ENCODE measurements around the gene NLRP9.
"Not testable (repeated sequence)": the region's sequence is repeated elsewhere in the genome, so short reads cannot be mapped to it uniquely, and the experiment has no call there.

Gene NLRP9

DNA sequence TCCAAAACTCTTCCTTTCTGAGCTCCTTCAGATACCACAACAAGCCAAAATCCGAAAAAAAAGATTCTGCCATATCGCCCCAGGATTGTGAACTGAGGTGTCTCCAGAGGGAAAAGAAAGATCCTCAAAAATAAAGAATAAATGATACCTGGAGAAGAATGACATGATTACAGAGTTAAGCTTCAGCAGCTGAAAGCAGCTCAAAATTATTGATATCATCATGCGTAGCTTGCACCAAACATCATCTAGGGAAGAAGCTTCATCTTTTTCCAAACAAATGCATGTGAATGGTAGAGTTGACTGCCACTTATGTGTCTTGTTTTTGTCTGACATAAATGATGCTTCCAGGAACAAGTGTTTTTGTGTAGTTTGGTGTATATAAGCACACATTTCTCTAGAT lies at the start of gene NLRP9:
Gene NLRP9 (minus strand): TSS at position 101 of the 400 bp plus-strand sequence. CDS start 28 bp downstream, at position 73.
- no peak for DNase-seq (ENCODE audit: low read depth)

DNA sequence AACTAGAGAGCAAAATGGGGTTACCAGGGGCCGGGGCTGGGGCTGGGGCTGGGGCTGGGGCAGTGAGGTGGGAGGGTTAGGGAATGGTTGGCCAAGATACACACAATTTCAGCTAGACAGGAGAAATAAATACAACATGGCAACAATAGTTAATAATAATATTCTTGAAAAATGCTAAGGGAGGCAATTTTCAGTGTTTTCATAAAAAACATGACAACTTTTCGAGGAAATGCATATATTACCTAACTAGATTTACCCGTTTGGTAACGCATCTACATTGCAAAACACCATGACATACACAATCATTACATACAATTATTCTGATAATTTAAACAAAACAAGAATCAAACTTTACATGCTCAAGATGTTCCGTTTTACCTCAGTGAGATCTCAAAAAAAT lies 42.9 kb upstream of the NLRP9 start:
- DNase-seq (ENCODE audit: low read depth), result no peak

DNA sequence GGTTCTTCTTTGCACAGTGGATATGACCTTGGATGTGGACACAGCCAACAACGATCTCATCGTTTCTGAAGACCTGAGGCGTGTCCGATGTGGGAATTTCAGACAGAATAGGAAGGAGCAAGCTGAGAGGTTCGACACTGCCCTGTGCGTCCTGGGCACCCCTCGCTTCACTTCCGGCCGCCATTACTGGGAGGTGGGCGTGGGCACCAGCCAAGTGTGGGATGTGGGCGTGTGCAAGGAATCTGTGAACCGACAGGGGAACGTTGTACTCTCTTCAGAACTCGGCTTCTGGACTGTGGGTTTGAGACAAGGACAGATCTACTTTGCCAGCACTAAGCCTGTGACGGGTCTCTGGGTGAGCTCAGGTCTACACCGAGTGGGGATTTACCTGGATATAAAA lies 40.1 kb upstream of the NLRP9 start:
- DNase-seq (ENCODE audit: low read depth), result no peak

DNA sequence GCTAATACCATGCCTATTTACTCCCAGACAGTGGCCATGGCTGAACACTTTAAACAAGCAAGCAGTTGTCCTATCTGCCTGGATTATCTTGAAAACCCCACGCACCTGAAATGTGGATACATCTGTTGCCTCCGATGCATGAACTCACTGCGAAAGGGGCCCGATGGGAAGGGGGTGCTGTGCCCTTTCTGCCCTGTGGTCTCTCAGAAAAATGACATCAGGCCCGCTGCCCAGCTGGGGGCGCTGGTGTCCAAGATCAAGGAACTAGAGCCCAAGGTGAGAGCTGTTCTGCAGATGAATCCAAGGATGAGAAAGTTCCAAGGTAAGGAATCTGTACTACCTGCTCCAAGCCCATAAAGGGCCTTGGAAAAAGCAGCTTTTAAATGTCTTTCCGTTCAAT lies 39.3 kb upstream of the NLRP9 start:
- DNase-seq (ENCODE audit: low read depth), result no peak

DNA sequence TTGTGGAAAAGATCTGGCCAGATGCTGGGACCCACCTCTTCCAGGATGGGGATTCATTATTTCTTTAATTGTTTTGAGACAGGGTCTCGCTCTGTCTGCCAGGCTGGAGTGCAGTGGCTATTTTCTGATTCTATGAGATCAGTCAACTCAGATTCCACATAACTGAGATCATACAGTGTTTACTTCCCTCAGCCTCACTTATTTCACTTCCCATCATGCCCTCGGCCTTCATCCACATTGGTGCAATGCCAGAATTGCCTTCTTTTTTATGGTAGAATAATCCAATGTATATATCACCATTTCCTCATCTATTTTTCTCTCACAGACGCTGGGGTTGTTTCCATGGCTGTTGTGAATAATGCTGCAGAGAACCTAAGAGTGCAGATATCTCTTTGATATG lies 31.4 kb upstream of the NLRP9 start:
- DNase-seq (ENCODE audit: low read depth), result not testable (repeated sequence)

DNA sequence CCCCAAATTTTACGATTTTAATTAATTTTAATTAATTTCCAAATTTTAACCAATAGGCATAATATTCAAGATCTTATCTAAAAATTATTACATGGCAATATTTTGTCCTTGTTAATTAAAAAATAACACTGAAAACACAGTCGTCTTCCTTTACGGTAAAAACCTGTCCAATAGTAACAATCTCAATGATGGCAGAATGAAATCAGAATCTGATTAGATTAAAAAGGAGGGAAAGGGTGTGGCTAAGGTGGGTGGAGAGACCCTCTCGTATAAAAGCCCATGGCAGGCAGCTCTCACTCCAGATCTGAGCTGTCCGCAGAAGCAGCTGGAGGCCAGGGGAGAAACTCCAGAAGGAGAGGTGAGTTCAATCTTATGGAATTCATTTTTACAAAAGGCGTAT lies 30.6 kb upstream of the NLRP9 start, which contains the start of gene RFPL4AL1:
Gene RFPL4AL1 (plus strand): TSS at position 301 of the 400 bp plus-strand sequence. CDS start 2,687 bp downstream, outside the sequence.
- DNase-seq (ENCODE audit: low read depth), result not testable (repeated sequence)

DNA sequence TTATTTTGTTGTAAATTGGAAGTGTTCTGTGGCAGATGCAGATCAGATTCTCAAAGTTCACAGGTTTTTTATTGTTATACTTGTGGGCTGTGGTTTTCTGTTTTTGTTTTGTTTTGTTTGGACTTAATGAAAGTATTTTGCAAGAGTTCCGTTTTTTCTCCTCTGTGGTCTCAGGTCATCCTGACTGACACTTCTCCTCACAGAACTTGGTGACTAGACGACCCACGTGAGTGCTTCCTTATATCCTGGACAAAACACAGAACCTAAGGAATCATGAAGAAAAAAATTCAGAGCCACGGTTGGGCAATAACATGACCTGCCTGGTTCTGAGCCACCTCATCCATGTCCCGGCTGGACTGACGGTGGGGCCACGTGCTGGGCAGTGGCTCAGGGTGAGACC lies 28.3 kb upstream of the NLRP9 start:
- DNase-seq (ENCODE audit: low read depth), result no peak

DNA sequence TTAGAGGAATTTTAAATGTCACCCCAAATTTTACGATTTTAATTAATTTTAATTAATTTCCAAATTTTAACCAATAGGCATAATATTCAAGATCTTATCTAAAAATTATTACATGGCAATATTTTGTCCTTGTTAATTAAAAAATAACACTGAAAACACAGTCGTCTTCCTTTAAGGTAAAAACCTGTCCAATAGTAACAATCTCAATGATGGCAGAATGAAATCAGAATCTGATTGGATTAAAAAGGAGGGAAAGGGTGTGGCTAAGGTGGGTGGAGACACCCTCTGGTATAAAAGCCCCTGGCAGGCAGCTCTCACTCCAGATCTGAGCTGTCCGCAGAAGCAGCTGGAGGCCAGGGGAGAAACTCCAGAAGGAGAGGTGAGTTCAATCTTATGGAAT lies 20.6 kb upstream of the NLRP9 start, which contains the start of gene RFPL4A:
Gene RFPL4A (plus strand): TSS at position 301 of the 400 bp plus-strand sequence. CDS start 2,704 bp downstream, outside the sequence.
- not testable (repeated sequence) for DNase-seq (ENCODE audit: low read depth)

DNA sequence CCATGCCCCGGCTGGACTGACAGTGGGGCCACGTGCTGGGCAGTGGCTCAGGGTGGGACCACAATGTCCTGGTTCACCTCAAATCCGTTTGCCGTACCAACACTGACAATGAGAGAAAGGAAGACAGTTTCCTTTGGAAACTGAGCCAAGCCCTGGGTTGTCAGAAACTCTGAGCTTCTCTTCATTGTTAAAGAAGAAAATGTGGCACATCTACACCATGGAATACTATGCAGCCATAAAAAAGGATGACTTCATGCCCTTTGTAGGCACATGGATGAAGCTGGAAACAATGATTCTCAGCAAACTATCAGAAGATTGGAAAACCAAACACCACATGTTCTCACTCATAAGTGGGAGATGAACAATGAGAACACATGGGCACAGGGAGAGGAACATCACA lies 18.6 kb upstream of the NLRP9 start:
- not testable (repeated sequence) for DNase-seq (ENCODE audit: low read depth)

DNA sequence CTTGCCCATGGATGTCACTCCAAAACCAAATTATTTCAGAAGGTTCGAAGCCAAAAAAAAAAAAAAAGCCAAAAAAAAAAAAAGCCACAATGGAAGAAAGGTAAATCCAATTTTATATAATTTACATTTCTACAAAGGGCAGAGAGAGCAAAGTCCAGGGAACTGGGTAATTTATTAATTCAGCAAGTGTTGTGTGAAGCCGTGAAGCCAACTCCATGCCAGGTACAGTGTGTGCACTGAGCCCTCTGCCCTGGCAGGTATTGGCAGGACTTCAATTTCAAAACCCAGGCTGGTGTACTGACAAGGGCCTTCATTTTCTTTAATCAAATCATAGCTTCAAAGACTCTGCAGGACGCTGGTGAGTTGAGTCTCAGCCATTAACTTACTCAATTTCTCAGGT lies 15.2 kb upstream of the NLRP9 start:
- no peak for DNase-seq (ENCODE audit: low read depth)

DNA sequence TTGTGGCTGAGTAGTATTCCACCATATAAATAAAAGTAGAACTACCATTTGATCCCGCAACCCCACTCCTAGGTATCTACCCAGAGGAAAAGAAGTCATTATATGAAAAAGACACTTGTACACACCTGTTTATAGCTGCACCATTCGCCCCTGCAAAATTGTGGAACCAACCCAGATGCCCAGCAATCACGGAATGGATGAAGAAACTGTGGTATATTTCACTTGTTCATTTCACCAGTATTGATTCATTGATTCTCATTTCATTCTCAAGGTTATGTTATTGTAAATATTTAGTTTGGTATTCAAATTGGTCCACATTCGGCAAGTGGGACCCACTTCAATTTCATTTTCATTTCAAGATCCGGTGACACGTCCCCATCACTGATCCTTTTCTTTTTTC lies 12.5 kb upstream of the NLRP9 start:
- DNase-seq (ENCODE audit: low read depth), result no peak

DNA sequence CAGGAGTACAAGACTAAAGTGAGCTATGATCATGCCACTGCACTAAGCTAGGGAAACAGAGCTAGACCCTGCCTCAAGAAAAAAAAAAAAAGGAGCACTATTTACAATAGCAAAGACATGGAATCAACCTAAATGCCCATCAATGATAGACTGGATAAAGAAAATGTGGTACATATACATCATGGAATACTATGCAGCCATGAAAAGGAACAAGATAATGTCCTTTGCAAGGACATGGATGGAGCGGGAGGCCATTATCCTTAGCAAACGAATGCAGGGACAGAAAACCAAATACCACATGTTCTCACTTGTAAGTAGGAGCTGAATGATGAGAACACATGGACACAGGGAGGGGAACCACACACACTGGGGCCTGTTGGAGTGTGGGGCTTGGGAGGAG lies 7.8 kb downstream of the NLRP9 start:
- not testable (repeated sequence) for DNase-seq (ENCODE audit: low read depth)

DNA sequence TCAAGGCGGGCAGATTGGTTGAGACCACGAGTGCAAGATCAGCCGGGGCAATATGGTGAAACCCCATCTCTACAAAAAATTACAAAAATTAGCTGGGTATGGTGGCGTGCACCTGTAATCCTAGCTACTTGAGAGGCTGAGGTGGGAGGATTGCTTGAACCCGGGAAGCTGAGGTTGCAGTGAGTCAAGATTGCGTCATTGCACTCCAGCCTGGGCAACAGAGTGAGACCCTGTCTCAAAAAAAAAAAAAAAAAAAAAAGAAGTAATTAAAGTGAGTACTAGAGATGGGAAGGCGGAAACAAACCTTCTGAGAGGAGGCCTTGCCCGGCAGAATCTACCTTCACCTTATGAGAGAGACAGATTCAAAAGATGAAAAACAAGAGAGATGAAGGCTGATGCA lies 14.7 kb downstream of the NLRP9 start:
- no peak for DNase-seq (ENCODE audit: low read depth)

DNA sequence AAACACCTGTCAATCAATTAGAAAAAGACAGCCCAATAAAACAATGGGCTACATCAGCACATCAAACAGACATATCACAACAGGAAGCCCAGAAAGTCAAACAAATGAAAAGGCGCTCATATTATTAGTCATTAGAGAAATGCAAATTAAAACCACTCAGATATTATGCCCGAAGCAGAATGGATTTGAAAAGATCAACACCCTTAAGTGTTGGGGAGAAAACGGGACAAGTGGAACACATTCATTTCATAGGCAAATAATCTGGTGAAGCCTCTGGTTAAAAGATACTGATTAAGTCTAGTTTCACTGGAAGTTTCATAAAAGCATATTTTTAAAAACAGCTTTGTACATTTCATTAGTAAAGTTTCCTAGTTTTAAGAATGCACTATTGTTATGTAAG lies 17.4 kb downstream of the NLRP9 start:
- DNase-seq (ENCODE audit: low read depth), result no peak

DNA sequence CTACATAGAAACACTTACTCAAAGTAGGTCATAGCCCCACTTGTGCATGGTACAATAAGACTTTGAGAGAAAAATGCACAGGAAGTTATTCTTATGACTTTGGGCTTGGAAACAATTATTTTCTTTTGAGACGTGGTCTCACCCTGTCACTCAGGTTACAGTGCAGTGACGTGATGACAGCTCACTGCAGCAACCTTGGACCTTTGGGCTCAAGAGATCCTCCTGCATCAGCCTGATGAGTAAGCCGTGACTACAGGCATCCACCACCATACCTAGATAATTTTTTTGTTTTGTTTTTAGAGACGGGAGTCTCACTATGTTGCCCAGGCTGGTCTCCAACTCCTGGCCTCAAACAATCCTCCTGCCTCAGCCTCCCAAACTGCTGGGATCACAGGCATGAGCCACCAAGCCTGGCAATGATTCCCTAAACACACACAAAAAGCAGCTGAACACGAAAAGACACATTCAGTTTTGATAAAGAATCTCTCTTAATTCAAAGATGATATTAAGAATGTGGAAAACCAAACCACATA lies 17.9 kb downstream of the NLRP9 start:
- no peak for DNase-seq (ENCODE audit: low read depth)

DNA sequence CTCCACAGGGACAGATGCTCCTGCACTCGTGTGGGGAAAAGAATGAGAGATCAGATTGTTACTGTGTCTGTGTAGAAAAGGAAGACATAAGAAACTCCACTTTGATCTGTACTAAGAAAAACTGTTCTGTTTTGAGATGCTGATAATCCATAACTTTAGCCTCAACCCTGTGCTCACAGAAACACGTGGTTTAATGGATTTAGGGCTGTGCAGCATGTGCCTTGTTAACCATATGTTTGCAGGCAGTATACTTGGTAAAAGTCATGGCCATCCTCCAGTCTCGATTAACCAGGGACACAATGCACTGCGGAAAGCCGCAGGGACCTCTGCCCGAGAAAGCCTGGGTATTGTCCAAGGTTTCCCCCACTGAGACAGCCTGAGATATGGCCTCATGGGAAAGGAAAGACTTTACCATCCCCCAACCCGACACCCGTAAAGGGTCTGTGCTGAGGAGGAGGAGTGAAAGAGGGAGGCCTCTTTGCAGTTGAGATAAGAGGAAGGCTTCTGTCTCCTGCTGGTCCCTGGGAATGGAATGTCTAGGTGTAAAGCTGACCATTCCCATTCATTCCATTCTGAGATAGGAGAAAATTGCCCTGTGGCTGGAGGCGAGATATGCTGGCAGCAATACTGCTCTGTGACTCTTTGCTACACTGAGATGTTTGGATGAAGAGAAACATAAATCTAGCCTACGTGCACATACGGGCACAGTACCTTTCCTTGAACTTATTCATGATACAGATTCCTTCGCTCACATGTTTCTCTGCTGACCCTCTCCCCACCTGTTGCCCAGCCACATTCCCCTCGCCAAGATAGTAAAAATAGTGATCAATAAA lies 20.1 kb downstream of the NLRP9 start:
- not testable (repeated sequence) for DNase-seq (ENCODE audit: low read depth)

DNA sequence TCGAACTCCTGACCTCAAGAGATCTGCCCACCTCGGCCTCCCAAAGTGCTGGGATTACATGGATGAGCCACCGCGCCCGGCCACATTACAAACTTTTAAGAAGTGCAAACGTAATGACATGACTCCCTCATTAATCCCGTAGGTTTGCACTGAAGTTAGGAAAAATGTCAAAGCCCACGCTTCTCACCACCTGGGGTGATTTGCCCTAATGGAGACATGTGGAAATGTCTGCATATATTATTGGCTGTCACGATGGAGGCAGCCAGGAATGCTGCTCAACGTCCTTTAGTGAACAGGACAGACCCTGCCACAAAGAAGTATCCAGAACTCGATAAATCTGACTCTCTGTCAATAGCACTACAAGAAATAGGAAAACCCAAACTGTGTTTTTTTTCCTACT lies 21.0 kb downstream of the NLRP9 start:
- DNase-seq (ENCODE audit: low read depth), result no peak

DNA sequence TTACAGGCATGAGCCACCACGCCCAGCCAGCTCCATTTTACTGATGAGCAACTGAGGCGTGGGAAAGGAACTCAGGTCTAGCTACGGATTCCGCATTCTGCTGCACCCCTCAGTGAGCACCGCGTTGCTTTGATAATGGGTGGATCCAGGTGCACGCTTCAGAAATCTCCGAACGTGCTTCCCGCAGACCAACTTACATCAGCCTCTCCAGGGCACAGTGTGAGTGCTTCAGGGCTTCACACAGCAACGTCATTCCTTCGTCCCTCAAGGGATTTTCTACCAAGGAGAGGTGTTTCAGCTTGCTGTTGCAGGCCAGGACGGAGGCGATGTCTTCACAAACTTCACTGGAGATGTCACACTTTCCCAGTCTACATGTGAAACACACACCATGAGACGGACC lies 21.7 kb downstream of the NLRP9 start:
- no peak for DNase-seq (ENCODE audit: low read depth)

DNA sequence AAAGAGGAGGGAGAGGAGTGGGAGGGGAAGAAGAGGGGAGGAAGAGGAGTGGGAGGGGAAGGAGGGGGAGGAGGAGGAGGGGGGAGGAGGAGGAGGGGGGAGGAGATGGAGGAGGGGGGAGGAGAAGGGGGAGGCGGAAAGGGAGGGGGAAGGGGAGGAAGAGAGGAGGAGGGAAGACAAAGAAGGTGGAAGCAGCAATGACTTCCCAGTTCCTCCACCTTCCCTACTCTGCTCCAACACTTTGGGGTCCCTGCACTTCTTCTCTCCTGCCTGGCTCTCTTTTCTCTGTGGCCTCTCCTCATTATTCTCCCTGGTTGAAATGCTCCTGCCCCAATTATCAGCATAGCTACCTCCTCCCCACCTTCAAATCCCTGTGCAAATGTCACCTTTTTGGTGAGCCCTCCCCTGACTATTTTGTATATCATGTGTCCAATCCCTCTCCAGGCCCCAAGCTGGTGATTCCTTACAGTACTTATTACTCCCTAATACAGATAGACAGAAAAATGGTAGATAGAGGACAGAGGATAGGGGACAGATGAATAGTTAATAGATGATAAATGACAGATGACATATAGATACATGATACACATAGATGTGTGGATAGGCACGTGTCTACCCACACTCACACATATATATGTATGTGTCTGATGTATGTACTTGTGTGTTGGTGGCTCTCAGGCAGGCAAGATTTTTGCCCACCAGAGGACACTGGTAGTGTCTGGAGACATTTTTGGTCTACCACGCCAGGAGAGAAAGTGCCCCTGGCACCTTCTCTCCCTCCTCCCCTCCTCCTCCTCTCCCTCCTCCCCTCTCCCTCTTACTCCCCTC lies 25.2 kb downstream of the NLRP9 start:
- no peak for DNase-seq (ENCODE audit: low read depth)

DNA sequence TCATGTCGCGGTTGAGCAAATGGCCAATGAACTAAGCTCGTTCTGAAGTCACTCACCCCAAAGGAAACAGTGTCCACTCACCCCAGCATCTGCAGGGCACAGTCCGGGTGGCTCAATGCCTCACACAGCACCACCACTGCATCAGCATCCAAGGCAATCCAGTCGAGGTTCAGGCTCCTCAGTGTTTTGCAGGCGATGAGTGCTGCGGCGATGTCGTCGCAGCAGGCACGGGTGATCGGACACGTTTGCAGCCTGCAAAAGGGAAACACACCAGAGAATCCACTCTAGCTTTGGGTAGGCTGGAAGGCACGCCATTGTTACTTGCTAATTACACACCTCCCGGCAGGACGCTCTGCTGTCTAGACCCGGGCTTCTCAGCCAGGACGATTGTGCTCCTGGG lies 26.5 kb downstream of the NLRP9 start:
- no peak for DNase-seq (ENCODE audit: low read depth)

DNA sequence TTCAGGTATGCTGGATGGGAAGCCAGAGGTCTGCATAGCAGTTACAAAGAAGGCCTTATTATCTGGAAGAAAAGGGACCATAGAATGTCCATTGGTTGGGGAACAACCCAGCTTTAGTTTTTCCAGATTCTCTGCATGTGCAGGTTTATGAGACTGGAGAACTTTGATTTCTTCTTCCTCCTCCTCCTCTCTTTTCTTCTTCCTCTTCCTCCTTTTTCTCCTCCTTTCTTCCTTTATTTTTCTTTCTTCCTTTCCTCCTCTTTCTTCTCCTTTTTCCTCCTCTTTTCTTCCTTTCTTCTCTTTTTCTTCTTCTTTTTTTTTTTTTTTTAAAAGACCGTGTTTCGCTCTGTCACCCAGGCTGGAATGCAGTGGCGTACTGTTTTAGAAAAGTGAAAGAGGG lies 32.2 kb downstream of the NLRP9 start:
- DNase-seq (ENCODE audit: low read depth), result no peak

DNA sequence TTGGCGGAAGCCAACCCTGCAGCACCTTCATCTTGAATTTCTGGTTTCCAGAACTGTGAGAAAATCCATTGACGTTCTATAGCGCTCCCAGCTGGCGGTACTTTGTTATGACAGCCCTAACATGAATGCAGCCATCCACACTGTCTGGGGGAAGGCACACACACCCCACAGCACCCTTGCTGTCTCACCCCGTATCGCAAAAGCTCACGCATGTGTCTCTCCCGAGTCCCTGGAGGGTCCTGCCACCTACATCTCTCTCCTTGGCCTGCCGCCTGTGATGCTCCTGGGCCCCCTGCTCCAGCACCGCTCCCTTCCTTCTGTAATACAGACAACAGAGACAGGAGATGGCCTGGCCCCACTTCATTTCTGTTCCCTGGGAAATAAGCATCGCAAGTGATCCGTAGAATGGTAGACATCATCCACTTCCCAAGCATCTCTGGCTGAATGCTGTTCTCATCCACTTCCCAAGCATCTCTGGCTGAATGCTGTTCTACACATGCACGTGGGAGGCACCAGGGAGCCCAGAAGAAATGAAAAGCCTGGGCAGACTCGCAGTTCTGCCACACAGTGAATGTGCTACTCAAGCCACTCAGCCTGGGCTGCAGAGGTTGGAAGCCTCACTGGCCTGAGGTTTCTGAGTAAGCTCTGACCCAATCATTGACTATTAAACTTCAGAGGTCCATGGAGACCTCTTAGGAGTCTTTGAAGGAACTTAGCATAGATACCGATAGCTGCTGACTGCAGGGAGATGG lies 33.5 kb downstream of the NLRP9 start:
- no peak for DNase-seq (ENCODE audit: low read depth)
